HepG2 (cell line): ENCODE data around the gene RTN3. TPM values are rescaled to one million over a fixed set of nuclear protein-coding genes. Genes with fewer than 3 reads are reported as not detected.

Experiments
- ATAC-seq: fragments of 200-7000 bp; cut with Tn5 transposase; 3 replicates; pipeline ENCODE4 v1.9.1; 2020; ENCODE audit warnings: mild to moderate bottlenecking, moderate library complexity
- BruUV-seq: library from RNA; stranded (reverse); fragments of 400-500 nt; replicated peaks from 2 replicates; lab custom pipeline; 2021; lab: Mats Ljungman, UMichigan
- CTCF ChIA-PET: fragments of 300-600 bp; formaldehyde crosslinking; extraction: SDS; loops from one replicate; lab custom pipeline; 2021; ENCODE audit warnings: low total read pairs, inconsistent platforms, low intra/inter-chr PET ratio; lab: Yijun Ruan, JAX
- POLR2A ChIA-PET: fragments of 350-600 bp; sonication (Branson Sonifier 250); formaldehyde crosslinking; loops from one replicate; lab custom pipeline; 2020; ENCODE audit warnings: antibody characterized with exemption, inconsistent platforms; lab: Yijun Ruan, JAX
- DNase-seq: peaks from one replicate; pipeline ENCODE4 v3.0.0-alpha.2; 2015; ENCODE audit warnings: low spot score
- FAIRE-seq: peaks from 3 replicates; lab custom pipeline; 2011; peaks lifted over from hg19 to GRCh38; lab: Jason Lieb, UNC
- H2AFZ ChIP-seq: one replicate; pipeline ENCODE4 v1.6.1; 2011; ENCODE audit warnings: low read length, inconsistent platforms
- H3K27ac ChIP-seq: fragments of 300-600 bp; 3 replicates; pipeline ENCODE4 v1.8.0; 2011; ENCODE audit warnings: mixed run types, mild to moderate bottlenecking, mixed read lengths, low read length, inconsistent platforms; ENCODE audit not compliant: insufficient read depth; ENCODE audit errors: extremely low read length
- H3K27me3 ChIP-seq, 2 experiments: fragments of 200-600 bp in 1 of 2; 2 replicates in 1 of 2; 3 replicates in 1 of 2; pipeline versions ENCODE4 v1.6.0 to v1.8.0; 2011; ENCODE audit warnings: low read length in 2 of 2, mild to moderate bottlenecking in 2 of 2, moderate library complexity in 2 of 2, inconsistent platforms in 1 of 2; ENCODE audit not compliant: insufficient read depth in 2 of 2, control insufficient read depth in 1 of 2
- H3K36me3 ChIP-seq, 2 experiments: fragments of 200-600 bp in 1 of 2; replicated peaks in 1 of 2; 2 replicates in 1 of 2; 3 replicates in 1 of 2; pipeline versions ENCODE4 v1.5.1 to v1.8.0; 2011; ENCODE audit warnings: low read length in 2 of 2, inconsistent platforms in 1 of 2; ENCODE audit not compliant: insufficient read depth in 2 of 2, control insufficient read depth in 1 of 2
- H3K4me1 ChIP-seq: 2 replicates; pipeline ENCODE4 v1.5.1; 2012; ENCODE audit warnings: low read length, inconsistent platforms; ENCODE audit not compliant: insufficient read depth
- H3K4me2 ChIP-seq: 2 replicates; pipeline ENCODE4 v1.6.0; 2011; ENCODE audit warnings: low read depth, low read length, inconsistent platforms
- H3K4me3 ChIP-seq, 3 experiments: fragments of 200-600 bp in 1 of 3; sonication (generic), shearing (Covaris generic) in 1 of 3; replicated peaks in 1 of 3; 2 replicates each; pipeline ENCODE4 v1.5.1; 2011 to 2016; ENCODE audit warnings: low read length in 3 of 3, inconsistent platforms in 2 of 3, low read depth in 2 of 3, mild to moderate bottlenecking in 2 of 3, control low read depth in 1 of 3, mixed read lengths in 1 of 3; ENCODE audit not compliant: insufficient read depth in 1 of 3
- H3K79me2 ChIP-seq: one replicate; pipeline ENCODE4 v1.6.1; 2011; ENCODE audit warnings: low read length, inconsistent platforms; ENCODE audit not compliant: insufficient read depth
- H3K9ac ChIP-seq: 2 replicates; pipeline ENCODE4 v1.6.0; 2011; ENCODE audit warnings: mild to moderate bottlenecking, low read depth, low read length, inconsistent platforms; ENCODE audit not compliant: insufficient read depth
- H3K9me3 ChIP-seq: 2 replicates; pipeline ENCODE4 v1.5.1; 2012; ENCODE audit warnings: mild to moderate bottlenecking, low read length
- H4K20me1 ChIP-seq: 2 replicates; pipeline ENCODE4 v1.6.0; 2011; ENCODE audit warnings: inconsistent platforms, mild to moderate bottlenecking, low read length, moderate library complexity; ENCODE audit not compliant: insufficient read depth
- HNF1A ChIP-seq, 2 experiments: sonication (generic) in 1 of 2; formaldehyde crosslinking in 1 of 2; IDR thresholded peaks; 2 replicates each; pipeline versions ENCODE4 v1.4.0 to v1.6.1; 2016 to 2020; ENCODE audit warnings: borderline replicate concordance in 1 of 2, low read depth in 1 of 2, mild to moderate bottlenecking in 1 of 2, missing genetic modification reagents in 1 of 2
- ZMYM3 ChIP-seq: sonication (generic); formaldehyde crosslinking; IDR thresholded peaks from 2 replicates; pipeline ENCODE4 v1.5.1; 2020; ENCODE audit warnings: mild to moderate bottlenecking, missing genetic modification reagents
- WGBS: methylation state at CpG from one replicate; pipeline ENCODE4 v1.1.6; 2017; ENCODE audit warnings: low lambda C conversion rate; 5-methylcytosine and 5-hydroxymethylcytosine counted together
- in situ Hi-C: cut with HindIII; loops from 2 replicates; pipeline ENCODE4 v1.10.0; 2017; ENCODE audit warnings: low pct_unique_long_range_greater_than_20kb; ENCODE audit not compliant: extremely low pct_ligation_motif_present
- intact Hi-C: fragments of 100-400 bp; cut with micrococcal nuclease; formaldehyde crosslinking; loops from one replicate; pipeline ENCODE4 v1.10.0; 2022; ENCODE audit not compliant: unreplicated experiment
- polyA plus RNA-seq, 8 experiments: library from polyadenylated mRNA; depleted of rRNA in 3 of 8; stranded (reverse) in 7 of 8; unstranded in 1 of 8; fragments of >200 nt; fragmentation: Illumina TruSeq in 4 of 8; extraction: Trizol in 4 of 8; gene quantifications; 2 replicates each; pipeline versions ENCODE4 v1.2.1 to v1.2.3, GENCODE V29; 2011 to 2016; ENCODE audit warnings: low read depth in 4 of 8, missing spikeins in 1 of 8, mixed read lengths in 1 of 8; ENCODE audit not compliant: insufficient read depth in 1 of 8
- total RNA-seq, 5 experiments: library from RNA; depleted of rRNA; stranded (reverse); fragments of >200 nt; fragmentation: Illumina TruSeq; extraction: Trizol; gene quantifications; 2 replicates each; pipeline ENCODE4 v1.2.3, GENCODE V29; 2016; ENCODE audit warnings: low read depth in 1 of 5
- TF ChIP-seq, protein P1 (sequence below): sonication (generic); formaldehyde crosslinking; IDR thresholded peaks from 2 replicates; pipeline ENCODE4 v1.5.0; 2020; ENCODE audit warnings: missing genetic modification reagents

The RTN3 gene
- total and polyA plus RNA-seq, 2 of the 13 experiments (the other 11 are each of a cell fraction or from before 2014, with no cell fraction given): 32.2 to 41.1 TPM

- intact Hi-C loops (no loop called here), in situ Hi-C loops (no loop called here)
- BruUV-seq: no TSS peak
- POLR2A ChIA-PET: no interaction called here
- Histone ChIP-seq H4K20me1 (no peaks in the 10 kb centered on the region), H3K36me3 (no peaks in the 10 kb centered on the region), H3K27ac (no peak overlapping the region), H3K9me3 (no peaks in the 10 kb centered on the region), H3K4me1 (peaks cover 12% of the 10 kb centered on the region), H3K4me3 (no peak overlapping the region), H2AFZ (no peak overlapping the region), H3K27me3 (no peaks in the 10 kb centered on the region), H3K4me2 (no peak overlapping the region), H3K9ac (no peak overlapping the region), H3K79me2 (no peaks in the 10 kb centered on the region)
- WGBS: 49% methylated on average over 3 of the region's 3 CpGs
- no peak for FAIRE-seq
- TF ChIP-seq HNF1A (IDR thresholded peaks at IDR 0.05; ENCODE audit: low read depth) (no peak), HNF1A (CRISPR knock-in tag; IDR thresholded peaks at IDR 0.05; ENCODE audit: borderline replicate concordance) (no peak)
- CTCF ChIA-PET: no interaction called here
- DNase-seq: no peak
- ATAC-seq: no peak
These were observed 13.1 kb upstream of the RTN3 start for GRCh38 chr11:63667995-63668795.

GRCh38 chr11:63670096-63670432 lies 11.2 kb upstream of the RTN3 start:
- Histone ChIP-seq H3K27me3 (no peaks in the 10 kb centered on the region), H3K9me3 (no peaks in the 10 kb centered on the region), H3K4me2 (no peak overlapping the region), H3K9ac (no peak overlapping the region), H3K79me2 (no peaks in the 10 kb centered on the region), H3K27ac (no peak overlapping the region), H3K4me3 (no peak overlapping the region), H3K4me1 (peaks cover 20% of the 10 kb centered on the region), H2AFZ (no peak overlapping the region), H4K20me1 (no peaks in the 10 kb centered on the region)
- WGBS: 32% methylated on average over 7 of the region's 7 CpGs
- FAIRE-seq: no peak
- intact Hi-C loops: no loop called here
- in situ Hi-C loops: no loop called here
- DNase-seq: no peak
- no TSS peak for BruUV-seq
- no peak for TF ChIP-seq ZMYM3 (CRISPR knock-in tag)
- TF ChIP-seq, protein P1, sequence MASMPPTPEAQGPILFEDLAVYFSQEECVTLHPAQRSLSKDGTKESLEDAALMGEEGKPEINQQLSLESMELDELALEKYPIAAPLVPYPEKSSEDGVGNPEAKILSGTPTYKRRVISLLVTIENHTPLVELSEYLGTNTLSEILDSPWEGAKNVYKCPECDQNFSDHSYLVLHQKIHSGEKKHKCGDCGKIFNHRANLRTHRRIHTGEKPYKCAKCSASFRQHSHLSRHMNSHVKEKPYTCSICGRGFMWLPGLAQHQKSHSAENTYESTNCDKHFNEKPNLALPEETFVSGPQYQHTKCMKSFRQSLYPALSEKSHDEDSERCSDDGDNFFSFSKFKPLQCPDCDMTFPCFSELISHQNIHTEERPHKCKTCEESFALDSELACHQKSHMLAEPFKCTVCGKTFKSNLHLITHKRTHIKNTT (CRISPR knock-in tag): no peak
- TF ChIP-seq, all 625 proteins: peak for 0
- POLR2A ChIA-PET: interaction anchor here (0.6 kb wide), 1 partner anchor 27 kb away, joined by 3 read pairs; no protein-coding TSS in a partner anchor
- CTCF ChIA-PET: no interaction called here
- ATAC-seq: no peak
- no peaks in the 10 kb centered on the region for H3K36me3 ChIP-seq
